Endothelial cell (in vitro differentiated cells): ENCODE data around the gene OSBPL2. TPM values are rescaled to one million over a fixed set of nuclear protein-coding genes. Genes with fewer than 3 reads are reported as not detected.

Experiments
- DNase-seq: peaks from one replicate; pipeline ENCODE4 v3.0.0; 2021; ENCODE audit warnings: low spot score
- H3K27ac Mint-ChIP-seq: one replicate; pipeline ENCODE4 v1.8.0; 2021; ENCODE audit warnings: mixed read lengths, inconsistent platforms; ENCODE audit not compliant: unreplicated experiment
- H3K27me3 Mint-ChIP-seq: one replicate; pipeline ENCODE4 v1.8.0; 2021; ENCODE audit warnings: mild to moderate bottlenecking, moderate library complexity, mixed read lengths, inconsistent platforms; ENCODE audit not compliant: unreplicated experiment
- H3K36me3 Mint-ChIP-seq: one replicate; pipeline ENCODE4 v1.8.0; 2021; ENCODE audit warnings: mild to moderate bottlenecking, low read depth, mixed read lengths, inconsistent platforms; ENCODE audit not compliant: unreplicated experiment
- H3K4me1 Mint-ChIP-seq: one replicate; pipeline ENCODE4 v1.8.0; 2021; ENCODE audit warnings: mild to moderate bottlenecking, mixed read lengths, inconsistent platforms; ENCODE audit not compliant: unreplicated experiment
- H3K4me3 Mint-ChIP-seq: one replicate; pipeline ENCODE4 v1.8.0; 2021; ENCODE audit warnings: mild to moderate bottlenecking, mixed read lengths, inconsistent platforms; ENCODE audit not compliant: unreplicated experiment
- H3K9me3 Mint-ChIP-seq: one replicate; pipeline ENCODE4 v1.8.0; 2021; ENCODE audit warnings: mixed read lengths, inconsistent platforms; ENCODE audit not compliant: unreplicated experiment
- total RNA-seq: library from RNA; stranded (reverse); fragmentation: NEBNext Ultra II Directional; extraction: Animal tissue kit (Norgen Biotek cat#: 25700); gene quantifications from one replicate; pipeline ENCODE4 v1.2.1, GENCODE V29; 2021; ENCODE audit not compliant: unreplicated experiment
- TF ChIP-seq, protein P1 (sequence below): fragments of 200-600 bp; sonication (generic); IDR thresholded peaks from one replicate; pipeline ENCODE4 v1.5.0; 2021; ENCODE audit warnings: antibody characterized with exemption; ENCODE audit not compliant: unreplicated experiment

The OSBPL2 gene
- total RNA-seq, 1 donor from 2014 or later: 39.5 TPM

DNA sequence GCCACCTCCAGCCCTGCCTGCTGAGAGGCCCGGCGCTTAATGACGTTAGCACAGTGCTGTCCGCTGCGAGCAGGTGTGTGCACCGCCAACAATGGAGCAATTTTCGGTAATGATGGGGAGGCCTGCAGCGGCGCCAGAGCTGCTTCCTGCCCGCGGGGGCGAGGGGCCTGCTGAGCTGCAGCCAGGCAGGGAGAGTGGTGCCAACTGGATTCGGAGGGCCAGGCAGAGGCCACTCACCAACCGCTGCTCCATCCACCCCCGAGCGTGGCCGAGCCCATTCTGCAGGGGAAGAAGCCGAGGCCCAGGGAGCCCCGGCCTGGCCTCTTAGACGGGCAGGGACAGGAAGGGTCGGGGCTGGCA, 27.8 kb upstream of the OSBPL2 start:
- Mint-ChIP-seq H3K4me3 (no peak overlapping the region), H3K27ac (no peak overlapping the region), H3K27me3 (peaks cover 6% of the 10 kb centered on the region), H3K36me3 (no peaks in the 10 kb centered on the region), H3K4me1 (no peaks in the 10 kb centered on the region), H3K9me3 (no peaks in the 10 kb centered on the region)
- TF ChIP-seq, protein P1, sequence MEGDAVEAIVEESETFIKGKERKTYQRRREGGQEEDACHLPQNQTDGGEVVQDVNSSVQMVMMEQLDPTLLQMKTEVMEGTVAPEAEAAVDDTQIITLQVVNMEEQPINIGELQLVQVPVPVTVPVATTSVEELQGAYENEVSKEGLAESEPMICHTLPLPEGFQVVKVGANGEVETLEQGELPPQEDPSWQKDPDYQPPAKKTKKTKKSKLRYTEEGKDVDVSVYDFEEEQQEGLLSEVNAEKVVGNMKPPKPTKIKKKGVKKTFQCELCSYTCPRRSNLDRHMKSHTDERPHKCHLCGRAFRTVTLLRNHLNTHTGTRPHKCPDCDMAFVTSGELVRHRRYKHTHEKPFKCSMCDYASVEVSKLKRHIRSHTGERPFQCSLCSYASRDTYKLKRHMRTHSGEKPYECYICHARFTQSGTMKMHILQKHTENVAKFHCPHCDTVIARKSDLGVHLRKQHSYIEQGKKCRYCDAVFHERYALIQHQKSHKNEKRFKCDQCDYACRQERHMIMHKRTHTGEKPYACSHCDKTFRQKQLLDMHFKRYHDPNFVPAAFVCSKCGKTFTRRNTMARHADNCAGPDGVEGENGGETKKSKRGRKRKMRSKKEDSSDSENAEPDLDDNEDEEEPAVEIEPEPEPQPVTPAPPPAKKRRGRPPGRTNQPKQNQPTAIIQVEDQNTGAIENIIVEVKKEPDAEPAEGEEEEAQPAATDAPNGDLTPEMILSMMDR: no peak
- DNase-seq: no peak

DNA sequence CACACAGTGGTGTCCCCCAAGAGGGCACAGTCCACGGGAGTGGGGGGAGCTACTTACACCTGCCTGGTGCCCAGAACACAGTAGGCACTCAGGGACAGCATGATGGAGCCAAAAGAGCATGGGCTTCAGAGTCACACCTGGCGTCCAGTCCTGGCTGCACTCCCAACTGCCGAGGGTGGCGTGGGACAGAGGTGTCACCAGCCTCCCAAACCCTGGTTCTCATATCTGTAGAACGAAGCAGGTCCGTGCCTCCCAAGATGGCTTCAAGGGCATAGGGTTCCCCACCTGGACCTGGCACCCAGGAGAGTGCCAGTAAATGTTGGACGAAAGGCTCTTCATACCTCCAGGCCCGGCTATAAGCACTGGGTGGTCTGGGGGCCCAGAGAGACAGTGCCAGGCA, 27.1 kb upstream of the OSBPL2 start:
- no peak for DNase-seq
- Mint-ChIP-seq H3K27me3 (peaks cover 6% of the 10 kb centered on the region), H3K27ac (no peak overlapping the region)

DNA sequence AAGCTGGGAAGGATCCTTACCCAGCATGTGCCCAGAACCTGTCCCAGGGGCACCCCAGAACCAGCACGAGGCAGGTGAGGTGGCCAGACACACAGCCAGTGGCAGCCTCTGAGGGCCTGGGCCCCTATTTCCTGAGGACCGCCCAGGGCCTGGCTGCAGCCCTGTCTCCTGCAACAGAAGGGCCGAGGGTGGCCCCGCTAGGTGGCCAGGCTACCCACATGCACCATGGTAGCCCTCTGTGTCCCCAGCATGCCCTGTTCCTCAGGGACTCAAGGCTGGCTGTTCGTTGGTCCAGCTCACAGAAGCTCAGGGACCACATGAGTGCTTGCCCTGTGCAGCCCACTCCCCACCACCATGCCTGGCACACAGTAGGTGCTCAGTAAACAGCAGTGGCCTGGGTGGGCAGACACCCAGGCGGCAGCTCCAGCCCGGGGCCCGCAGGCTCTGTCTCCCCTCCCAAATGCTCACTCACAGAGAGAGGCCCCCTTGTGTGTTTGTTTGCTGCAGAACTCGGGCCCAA, 26.5 kb upstream of the OSBPL2 start:
- H3K27ac Mint-ChIP-seq: no peak overlapping the region

More for the DNA sequence above, 27.1 kb upstream of the OSBPL2 start:
- no peaks in the 10 kb centered on the region for H3K9me3 Mint-ChIP-seq
- no peak overlapping the region for H3K4me3 Mint-ChIP-seq
- no peaks in the 10 kb centered on the region for H3K36me3 Mint-ChIP-seq
- H3K4me1 Mint-ChIP-seq: no peaks in the 10 kb centered on the region
- TF ChIP-seq, protein P1: no peak

DNA sequence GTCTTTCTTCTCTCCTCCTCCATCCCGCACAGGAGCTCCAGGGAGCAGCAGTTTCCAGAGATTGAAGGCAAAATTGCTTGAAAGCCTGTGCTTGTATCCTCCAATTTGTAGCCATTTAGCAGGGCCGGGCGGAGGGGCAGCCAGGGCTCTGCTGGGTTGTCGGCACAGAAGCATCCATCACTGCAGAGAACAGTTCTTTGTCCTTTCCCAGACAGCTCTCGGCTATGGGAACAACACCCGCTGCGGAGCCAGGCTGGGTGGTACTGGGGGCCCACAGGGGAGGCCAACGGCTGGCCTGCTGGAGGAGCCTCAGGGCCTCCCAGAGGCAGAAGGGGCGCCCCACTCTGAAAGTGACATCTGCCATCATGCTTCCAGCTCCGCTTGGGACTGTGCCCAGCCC, 26.0 kb upstream of the OSBPL2 start:
- Mint-ChIP-seq H3K27ac (no peak overlapping the region), H3K9me3 (no peaks in the 10 kb centered on the region), H3K4me3 (no peak overlapping the region), H3K27me3 (peaks cover 9% of the 10 kb centered on the region), H3K4me1 (no peaks in the 10 kb centered on the region), H3K36me3 (no peaks in the 10 kb centered on the region)
- no peak for DNase-seq
- TF ChIP-seq, protein P1: no peak

More for the DNA sequence above, 26.5 kb upstream of the OSBPL2 start:
- Mint-ChIP-seq H3K4me1 (no peaks in the 10 kb centered on the region), H3K9me3 (no peaks in the 10 kb centered on the region), H3K4me3 (no peak overlapping the region), H3K27me3 (peaks cover 6% of the 10 kb centered on the region), H3K36me3 (no peaks in the 10 kb centered on the region)
- TF ChIP-seq, protein P1: no peak
- no peak for DNase-seq

DNA sequence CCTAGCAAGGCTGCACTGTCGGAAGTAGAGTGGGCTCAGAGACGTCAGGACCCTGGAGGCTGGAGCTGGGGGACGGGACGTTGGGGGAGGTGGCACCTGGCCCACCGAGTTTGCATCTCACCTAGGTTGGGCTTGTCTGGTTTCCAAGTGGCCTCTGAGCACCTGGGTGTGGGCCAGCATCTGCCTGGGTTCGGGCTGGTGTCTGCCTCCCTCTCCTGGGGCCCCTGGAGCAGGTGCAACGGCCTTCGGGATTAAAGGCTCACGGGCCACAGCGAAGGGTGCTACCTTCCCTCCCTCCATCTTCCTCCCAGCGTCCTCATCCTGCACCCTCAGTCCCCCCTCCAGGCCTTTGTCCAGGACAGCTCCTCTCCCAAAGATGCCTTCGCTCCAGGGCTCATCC, 24.3 kb upstream of the OSBPL2 start:
- Mint-ChIP-seq H3K36me3 (no peaks in the 10 kb centered on the region), H3K27me3 (peaks cover 10% of the 10 kb centered on the region), H3K4me3 (no peak overlapping the region), H3K4me1 (no peaks in the 10 kb centered on the region), H3K9me3 (no peaks in the 10 kb centered on the region), H3K27ac (no peak overlapping the region)
- TF ChIP-seq, protein P1: no peak
- DNase-seq: no peak
